ENCODE data around the gene NNAT. TPM values are rescaled to one million over a fixed set of nuclear protein-coding genes. Genes with fewer than 3 reads are reported as not detected.

NNAT gene
- total RNA-seq, 1 donor from 2014 or later = 0.19 TPM

DNA sequence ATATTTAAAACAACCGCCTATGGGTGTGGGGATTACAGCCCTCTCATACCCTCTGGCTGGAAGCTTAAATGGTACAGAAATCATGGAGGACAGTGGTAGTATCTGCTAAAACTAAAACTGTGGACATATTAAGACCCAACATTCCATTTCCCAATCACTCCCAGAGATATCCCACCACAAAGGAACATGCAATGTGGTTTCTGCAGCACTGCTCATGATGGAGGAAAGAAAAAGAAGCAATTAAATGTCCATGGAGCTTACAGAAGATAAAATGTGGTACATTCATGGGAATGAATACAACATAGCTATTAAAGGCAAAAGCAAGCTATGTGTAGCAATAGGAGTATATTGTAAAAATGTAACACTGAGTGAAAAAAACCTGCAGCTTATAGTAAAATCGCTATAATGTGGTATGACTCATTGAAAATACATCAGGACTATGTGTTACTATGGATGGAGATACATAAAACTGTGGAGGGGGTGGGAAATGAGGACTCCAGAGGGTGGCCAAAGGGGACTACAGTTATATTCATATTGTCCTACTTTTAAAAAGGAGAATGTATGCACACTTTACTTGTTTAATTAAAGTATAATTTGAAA is 22.9 kb upstream of the NNAT start:
- intact Hi-C loops (cut with DNase I) = no loop called here
- ATAC-seq (no peak), DNase-seq (ENCODE audit: missing footprints) (no peak)

DNA sequence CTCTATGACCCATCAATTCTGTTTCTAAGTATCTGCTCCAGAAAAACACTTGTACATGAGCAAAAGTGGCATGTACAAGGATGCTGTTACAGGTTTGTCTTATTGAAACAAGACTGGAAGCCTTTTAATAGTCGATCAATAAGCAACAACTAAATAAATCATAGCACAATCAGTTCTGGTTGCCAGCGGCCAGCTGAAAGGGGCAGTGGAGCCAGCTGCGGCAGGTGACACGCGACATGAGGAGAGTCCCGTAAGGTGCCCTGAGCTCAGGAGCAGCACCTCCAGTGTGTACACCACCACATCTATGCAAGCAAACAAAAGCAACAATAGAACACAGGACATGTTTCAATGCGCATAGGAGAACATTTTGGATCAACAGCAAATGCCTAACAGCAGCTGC is 20.7 kb upstream of the NNAT start:
- no peak for DNase-seq (ENCODE audit: missing footprints)
- no peak for ATAC-seq

DNA sequence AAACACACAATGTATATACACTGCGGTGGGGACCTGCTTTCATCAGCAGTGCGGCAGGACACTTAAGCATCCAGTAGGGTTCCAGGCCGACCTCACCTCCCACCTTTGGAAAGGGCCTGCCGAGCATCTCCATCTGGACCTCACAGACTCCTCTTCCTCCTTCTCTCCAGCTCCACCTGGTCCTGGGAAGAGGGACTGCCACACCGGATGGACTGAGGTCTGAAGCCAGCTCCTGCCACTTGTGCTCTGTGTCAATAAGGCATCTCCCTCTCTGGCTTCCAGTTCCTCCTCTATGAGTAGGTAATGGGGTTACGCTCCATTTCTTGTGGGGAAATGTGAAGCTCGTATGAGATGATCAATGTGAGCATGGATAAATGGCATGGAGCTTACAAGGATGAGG is 19.1 kb upstream of the NNAT start:
- ATAC-seq (no peak), DNase-seq (ENCODE audit: missing footprints) (no peak)
- intact Hi-C loops (cut with DNase I) = no loop called here

More for the DNA sequence above, 20.7 kb upstream of the NNAT start:
- intact Hi-C loops (cut with DNase I) = no loop called here

DNA sequence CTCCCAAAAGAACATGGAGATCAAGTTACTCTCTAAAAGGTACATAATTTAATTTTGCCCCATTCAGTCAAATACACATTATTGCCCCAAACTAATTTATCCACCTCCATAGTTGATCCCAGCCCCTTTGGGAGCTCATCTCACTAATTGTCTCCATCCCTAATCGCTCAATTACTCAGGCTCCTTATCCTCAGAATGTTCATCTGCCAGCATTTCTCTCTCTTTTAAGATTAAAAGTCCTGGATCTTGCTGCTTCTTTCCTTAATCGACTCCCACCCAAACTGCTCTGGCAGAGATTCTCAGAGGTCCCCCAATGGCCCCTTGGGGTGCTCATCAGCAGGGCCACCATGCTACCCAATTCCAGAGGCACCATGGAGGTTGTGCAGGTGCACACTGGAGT is 18.4 kb upstream of the NNAT start:
- intact Hi-C loops (cut with DNase I) = no loop called here
- ATAC-seq = no peak
- DNase-seq (ENCODE audit: missing footprints) = no peak

DNA sequence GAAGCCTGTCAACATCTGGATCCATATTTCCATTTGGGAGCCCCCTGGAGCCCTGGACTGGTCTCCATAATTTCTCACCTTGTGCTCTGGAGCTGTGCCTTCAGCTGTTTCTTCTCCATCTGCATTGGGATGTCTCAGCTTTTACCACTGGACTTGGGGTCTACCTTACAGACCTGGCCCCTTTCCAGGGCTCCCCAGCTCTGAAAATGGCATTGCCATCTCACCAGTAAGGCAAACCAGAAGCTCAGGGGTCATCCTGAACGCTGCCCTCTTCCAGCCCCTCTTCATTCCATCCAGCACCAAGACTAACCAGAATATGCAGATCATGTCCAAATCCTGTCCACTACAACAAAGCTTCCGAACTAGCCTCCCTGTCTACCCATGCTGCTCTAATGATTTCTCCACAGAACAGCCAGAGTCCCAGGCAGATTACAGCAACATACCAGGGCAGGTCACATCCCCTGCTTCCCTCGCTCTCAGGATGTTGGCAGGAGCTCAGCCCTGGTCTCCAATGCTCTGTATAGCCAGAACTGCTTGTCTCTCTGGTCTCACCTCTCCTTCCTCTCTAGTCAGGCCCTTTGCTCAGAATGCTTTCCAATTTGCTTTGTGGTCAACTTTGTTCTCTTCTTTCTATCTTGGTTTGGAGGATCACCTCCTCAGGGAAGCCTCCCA is 17.7 kb upstream of the NNAT start:
- peak; percentile 78 for ATAC-seq
- DNase-seq (ENCODE audit: missing footprints) = no peak
- intact Hi-C loops (cut with DNase I) = no loop called here

DNA sequence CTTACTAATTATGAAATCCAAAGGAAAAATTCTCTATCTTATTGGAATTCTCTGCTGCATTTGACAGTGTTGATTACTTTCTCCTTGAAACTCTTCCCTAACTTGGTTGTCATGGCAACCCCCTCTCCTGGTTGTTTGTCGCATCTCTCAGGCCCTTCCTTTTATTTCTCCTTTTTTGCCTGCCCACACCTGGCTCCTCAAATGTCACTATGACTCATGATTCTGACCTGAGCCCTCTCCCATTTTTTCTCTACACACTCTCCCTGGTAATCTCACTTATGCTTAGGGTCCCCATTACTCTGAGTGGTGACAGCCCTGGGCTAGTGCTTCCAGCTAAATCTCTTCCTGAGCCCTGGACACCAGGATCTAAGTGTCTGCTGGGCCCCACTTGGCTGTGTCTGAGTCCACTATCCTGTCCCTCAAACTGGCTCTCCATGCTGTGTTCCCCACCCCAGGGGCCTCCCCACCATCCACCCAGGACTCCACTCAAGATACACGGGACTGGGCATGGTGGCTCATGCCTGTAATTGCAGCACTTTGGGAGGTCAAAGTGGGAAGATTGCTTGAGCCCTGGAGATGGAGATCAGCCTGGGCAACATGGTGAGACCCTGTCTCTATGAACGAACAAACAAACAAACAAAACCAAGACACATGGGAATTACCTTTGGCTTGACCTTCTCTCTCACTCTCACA is 16.5 kb upstream of the NNAT start:
- DNase-seq (ENCODE audit: missing footprints) (no peak), ATAC-seq (no peak)
- intact Hi-C loops (cut with DNase I) = no loop called here

DNA sequence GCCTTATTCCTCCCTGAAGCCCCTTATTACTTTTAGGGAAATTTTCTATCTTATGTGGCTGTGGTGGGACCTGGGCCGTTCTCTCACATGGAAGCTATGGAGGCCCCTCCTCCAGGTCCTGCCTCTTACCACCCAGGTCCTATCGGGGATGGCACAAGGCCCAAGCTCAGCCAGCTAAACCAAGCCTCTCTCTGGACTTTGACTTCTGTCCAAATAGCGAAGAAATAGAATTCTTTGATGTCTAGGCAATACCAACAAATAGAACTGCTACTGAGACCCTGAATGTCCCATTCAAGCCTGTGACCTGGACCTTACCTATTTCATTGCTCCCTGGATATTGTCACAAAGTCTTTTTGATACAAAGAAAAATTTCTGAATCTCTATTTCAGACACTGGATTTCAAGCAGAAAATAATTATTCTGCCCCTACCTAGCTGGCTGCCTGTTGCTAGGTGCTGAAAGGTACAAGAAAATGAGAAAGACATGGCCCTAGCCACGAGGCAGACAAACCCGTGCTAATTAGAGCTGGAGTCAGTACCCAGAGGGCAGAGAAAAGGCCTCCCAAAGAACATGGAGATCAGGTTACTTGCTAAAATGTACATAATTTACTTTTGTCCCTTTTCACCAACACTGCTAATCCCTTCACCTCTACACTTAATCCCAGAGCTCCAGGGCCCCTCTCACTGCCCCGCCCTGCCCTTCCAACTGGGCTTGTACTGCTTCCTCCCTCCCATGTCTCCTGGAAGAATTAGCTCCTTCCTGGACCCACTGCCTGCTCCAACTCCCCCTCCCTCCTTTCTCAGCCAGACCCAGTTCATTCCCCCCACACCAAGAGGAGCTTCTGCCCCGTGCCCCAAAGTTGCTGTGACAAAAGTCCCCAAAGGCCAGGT is 15.5 kb upstream of the NNAT start:
- intact Hi-C loops (cut with DNase I) = no loop called here
- no peak for ATAC-seq
- DNase-seq (ENCODE audit: missing footprints) = no peak

DNA sequence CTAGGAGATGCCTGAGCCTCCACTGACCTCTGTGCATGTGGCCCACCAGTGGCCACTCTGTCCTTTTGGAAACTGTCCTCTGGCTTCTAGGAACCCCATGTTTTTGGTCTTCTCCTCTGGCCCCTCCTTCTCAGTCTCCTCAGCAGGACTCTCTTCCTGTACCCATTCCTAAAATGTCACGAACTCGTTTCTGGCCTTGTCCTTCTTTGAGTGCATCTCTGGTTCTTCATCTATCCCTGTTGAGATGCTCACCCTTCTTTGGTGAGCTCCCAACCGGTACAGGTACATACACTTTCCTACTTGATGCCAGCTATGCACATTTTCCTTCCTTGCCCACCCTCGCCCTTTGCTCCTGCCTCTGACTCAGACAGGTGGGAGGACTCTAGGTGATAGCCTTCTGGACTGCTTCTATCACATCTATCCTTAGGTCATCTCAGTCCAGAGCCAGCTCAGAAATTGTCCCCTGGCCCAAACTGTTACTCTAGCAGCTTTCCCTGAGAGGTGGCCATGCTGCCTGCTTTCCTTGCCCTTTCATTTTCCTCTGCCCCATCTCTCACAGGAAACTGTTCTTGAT is 14.8 kb upstream of the NNAT start:
- no peak for ATAC-seq
- no peak for DNase-seq (ENCODE audit: missing footprints)
- intact Hi-C loops (cut with DNase I) = no loop called here

DNA sequence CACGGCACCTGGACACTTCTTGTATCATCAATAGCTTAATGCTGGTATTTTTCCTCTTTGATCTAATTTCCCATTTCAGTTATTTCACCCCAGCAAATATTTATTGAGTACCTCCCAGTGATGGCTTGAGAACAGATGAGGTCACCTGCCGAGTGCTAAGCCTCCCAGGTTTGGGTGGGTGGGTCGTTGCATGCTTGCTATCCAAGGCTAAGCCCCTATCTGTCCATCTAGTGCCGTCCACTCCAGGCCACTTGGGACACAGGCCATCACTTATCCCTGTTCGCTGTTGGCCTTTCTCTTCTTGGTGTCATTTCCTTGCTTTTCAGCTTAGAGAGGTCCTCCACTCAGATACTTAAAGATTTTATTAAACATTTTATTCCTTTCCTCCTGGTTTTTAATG is 10.8 kb upstream of the NNAT start:
- intact Hi-C loops (cut with DNase I) = no loop called here
- ATAC-seq = no peak

DNA sequence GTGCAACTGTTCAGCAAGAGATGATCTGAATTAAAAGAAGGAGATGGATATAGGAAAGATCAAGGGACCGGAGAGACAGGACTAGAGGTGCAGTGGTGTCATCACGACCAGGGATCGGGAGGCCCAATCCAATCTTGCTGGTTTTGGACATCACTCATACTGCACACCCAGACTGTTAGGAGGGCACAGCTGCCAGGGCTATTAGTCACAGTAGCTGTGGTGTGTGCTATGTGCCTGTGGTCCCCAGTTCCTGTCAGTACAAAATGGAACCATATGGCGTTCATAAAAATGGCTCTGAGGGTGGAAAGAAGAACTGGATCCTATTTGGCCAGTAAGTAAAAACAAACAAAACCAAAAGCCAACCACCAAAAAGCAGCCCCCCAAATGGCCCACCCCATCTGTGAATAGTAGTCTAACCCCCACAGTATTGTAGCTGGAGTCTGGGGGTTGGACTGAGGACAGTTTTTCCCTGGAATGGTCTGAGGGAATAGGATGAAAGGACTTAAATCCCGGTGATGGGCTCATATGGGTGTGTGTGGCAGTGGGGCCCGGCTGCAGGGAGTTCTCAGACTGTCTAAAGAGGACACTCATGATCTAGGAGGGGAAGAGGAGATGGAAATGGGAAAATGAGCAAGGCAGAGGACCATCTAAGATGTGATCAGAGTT is 9.3 kb upstream of the NNAT start:
- no peak for ATAC-seq
- no peak for DNase-seq (ENCODE audit: missing footprints)
- intact Hi-C loops (cut with DNase I) = no loop called here

More for the DNA sequence above, 10.8 kb upstream of the NNAT start:
- DNase-seq (ENCODE audit: missing footprints) = no peak

DNA sequence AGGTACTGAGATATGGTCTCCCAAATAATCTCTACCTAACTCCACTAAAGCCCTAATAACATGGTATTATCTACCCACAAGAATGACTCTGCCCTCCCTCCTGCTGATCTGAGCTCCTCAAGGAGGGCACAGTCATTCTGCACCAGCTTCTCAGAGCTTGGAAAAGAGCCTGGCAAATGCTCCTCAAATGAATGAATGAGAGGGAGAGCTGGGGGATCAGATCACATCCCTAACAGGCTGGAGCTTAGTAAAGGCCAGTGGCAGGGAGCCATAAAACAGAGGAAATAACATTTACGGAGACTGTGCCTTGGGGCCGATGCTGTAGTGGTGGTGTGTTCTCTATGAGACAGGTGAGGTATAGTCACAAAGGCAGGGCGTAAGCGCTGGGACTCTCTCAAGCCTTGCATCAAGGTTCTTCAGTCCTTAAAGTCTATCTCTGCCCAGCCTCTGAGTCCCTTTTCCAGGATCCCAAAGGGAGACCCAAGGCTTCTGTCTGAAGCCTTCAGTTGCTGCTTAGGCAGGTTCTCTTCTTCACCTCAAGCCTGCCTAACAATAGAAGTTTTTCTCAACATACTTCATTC is 7.2 kb upstream of the NNAT start:
- intact Hi-C loops (cut with DNase I) = no loop called here
- ATAC-seq = no peak

DNA sequence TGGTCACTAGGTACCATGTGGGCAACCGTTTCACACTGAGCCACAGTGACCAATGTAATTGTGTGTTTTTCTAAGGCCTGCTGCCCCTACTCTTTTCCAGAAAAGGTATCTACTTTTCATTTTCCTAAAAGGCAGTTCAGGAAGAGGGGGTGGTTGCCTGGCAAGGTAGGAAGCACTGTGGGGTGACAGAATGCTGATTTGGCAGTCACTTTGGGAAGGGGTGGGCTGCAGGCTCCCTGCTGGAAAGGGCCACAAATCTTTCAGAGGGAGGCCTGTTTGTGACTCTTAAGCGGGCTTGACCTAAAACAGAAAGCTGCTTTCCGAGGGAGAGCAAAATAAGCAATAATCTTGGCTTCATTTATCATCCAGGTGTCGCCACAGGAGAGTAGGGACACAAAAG is 5.2 kb upstream of the NNAT start:
- ATAC-seq = no peak
- DNase-seq (ENCODE audit: missing footprints) = no peak
- intact Hi-C loops (cut with DNase I) = no loop called here

More for the DNA sequence above, 7.2 kb upstream of the NNAT start:
- no peak for DNase-seq (ENCODE audit: missing footprints)

DNA sequence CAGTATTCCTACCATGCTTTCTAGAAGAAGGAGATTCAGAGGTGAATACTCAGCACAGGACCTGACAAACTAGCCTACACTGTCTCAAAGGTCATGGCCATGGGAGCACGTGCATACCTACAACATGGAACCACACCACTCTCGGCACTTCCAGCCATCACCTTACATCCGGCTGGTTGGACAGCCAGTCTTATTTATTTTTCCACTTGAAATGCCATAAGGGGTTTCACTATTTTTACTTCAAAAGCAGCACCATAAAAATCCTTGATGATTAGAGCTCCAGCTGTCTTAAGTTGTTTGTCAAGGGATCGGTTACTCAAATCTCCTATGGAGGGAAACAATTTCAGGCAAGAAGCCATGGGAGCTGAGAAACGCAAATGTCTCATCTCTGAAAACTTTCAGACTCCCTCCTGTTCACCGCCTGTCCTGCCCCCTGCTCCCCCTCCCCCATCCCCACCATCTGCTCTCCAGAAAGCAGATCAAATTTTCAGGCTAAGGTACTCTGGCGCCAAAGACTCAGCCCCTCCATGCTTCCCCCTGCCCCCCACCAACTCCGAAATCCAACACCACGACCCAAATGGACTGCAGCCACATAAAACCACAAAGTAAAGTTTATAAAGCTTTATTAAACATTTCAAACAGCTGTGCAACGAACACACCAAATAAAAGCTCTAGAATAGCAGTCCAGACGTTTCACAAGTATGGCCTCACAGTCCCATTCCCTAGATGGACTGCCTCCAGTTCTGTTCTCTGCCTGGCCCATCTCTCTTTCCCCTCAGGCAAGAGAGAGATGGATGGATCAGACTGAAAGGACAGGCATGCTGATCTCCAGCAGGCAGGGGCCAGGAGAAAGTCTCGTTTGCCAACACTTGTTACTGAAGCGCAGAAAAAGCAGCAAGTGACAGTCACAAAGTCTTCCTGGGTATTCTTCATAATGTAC is 4.0 kb upstream of the NNAT start:
- DNase-seq (ENCODE audit: missing footprints) = no peak
- ATAC-seq = no peak
- intact Hi-C loops (cut with DNase I) = no loop called here

DNA sequence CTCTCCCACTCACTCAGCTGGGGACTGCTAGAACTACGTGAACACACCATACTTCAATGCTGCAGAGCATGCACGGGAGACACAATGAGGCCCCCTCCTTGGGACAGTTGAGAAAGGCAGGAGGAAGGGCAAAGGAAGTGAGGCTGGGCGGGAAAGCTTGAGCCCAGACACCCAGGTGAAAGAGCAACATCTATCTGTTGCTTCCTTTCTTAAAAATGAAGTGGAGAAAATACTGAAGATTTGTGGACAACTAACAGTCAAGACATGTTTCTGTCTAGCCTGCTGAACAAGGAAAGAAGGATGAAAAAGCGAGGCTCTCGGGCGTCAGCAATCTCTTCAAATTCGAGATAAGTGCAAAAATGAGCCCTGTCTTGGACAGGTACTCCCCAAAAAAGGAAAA is 3.0 kb upstream of the NNAT start:
- ATAC-seq = no peak
- DNase-seq (ENCODE audit: missing footprints) = no peak
- intact Hi-C loops (cut with DNase I) = no loop called here

DNA sequence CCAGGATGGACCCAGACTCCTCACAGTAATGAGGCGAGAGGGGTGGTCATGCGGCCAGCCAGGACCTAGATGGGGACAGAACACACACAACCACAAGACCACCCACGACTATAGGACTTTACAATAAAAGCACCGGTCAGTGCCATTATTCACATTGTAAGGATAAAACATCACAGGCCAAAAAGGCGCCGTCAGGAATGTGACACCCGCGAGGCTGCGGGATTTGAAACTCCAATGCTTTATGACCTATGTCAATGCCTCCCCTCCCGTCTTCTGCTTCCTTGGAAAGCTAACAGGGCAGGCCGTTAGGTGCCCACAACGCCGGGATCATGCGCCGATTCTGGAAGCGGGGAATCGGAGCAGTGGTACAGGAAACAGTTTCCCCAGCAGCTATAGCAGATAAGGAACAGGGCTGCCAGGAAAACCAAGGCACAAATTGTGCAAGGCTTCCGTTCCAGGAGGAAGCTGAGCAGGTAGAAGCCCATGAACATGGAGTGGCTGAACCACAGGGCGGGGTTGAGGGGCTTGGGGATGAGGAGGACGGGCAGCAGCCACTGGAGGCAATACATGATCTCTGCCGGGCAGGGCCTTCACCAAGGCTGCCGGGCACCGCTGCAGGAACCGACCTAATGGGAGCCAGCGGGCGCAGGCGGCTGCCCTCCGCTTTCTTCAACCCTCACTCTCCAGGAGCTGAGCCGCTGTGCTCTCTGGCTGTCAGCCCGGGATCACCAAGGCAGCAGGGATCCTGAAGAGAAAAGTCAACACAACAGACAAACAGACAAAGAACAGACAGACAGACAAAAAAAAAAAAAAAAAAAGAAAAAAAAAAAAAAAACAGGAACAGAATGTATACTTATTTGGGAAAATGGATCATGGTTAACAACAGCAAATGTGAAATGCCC is 2.2 kb upstream of the NNAT start:
- DNase-seq (ENCODE audit: missing footprints) = peak; percentile 77
- peak; percentile 70 for ATAC-seq

More for the DNA sequence above, 2.2 kb upstream of the NNAT start:
- intact Hi-C loops (cut with DNase I) = no loop called here
